NCI-H82 treated with DMSO at 0.1 percent for 48 hours (cell line): ENCODE data around the gene COL4A2.

Source experiments
- DNase-seq: peaks from one replicate; lab custom pipeline; 2025; ENCODE audit not compliant: unreplicated experiment; lab: John Stamatoyannopoulos, UW

Gene COL4A2

DNA sequence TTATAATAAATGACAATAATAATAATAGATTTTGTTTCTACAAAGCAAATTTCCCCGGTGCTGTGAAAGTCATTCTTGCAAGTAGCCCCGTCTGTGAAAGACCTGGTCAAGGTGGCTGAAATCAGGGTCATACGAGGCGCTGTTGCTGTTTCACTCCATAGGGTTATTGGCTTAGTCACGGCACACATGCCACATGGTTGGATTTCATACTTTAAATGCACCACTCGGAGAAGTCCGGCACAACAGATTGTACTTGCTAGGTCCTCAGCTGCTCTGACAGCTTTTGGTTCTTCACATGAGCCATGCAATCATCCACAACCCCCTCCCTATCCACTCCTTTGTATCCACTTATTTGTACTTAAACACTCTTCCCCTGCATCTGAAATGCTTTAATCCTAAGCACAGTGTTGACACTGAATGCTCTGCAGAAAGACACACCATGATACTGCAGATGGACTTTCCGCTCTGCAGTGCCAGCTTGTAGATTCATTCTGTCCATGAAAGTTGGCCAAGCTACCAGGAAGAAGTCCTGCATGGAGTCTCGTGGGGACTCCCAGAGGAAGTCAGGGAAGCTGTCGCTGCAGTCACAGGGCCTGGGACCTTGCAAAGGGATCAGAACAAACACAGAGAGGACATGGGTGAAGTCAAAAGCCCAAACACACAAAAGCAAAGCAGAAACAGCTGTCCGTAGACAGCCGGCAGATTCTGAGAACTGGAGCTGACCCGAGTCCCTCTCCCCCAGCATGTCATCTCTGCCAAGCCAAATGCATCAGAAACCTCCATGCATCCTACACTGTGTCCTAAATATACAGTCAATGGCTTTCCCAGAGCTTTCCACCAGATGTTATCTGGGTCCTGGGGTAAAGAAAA lies 124.6 kb downstream of the COL4A2 start:
- DNase-seq: no peak

GRCh38 chr13:110432522-110432921 lies 125.4 kb downstream of the COL4A2 start:
- no peak for DNase-seq

GRCh38 chr13:110433014-110433413 lies 125.9 kb downstream of the COL4A2 start:
- DNase-seq: no peak

DNA sequence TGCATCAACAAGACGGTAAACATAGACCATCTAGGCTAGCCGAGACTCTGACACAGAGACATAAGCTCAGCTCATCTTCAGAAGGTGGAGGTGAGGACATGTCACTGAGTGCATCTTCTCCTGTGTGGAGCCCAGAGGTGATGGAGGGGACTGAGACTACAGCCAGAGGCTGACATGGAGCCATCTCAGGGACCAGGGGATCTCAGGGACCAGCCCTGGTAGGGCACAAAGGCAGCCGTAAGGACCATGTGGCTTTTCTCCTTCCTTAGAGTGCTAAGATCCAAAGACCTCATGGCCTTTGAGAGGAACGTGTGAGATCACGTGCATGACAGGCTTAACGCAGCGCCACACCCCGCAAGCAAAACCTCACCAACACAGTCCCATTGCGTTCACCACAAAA lies 127.5 kb downstream of the COL4A2 start:
- DNase-seq: no peak

GRCh38 chr13:110435331-110435730 lies 128.2 kb downstream of the COL4A2 start:
- no peak for DNase-seq

DNA sequence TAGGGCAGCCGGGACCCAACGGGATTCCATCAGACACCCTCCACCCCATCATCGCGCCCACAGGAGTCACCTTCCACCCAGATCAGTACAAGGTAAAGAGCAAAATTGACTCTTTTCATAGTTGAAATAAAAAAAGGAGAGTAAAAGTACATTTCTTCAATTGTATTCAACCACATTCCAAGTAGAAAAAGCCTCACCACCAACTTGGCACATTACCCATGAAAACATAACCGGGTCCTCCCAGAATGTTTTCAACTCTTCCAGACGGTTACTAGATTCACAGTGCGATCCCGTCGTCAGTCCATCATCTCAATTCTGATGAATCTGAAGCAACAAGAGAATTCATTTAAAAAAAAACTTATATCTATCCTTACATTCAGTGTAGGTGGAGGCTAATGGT lies 129.2 kb downstream of the COL4A2 start:
- no peak for DNase-seq

GRCh38 chr13:110436786-110437370 lies 129.8 kb downstream of the COL4A2 start:
- DNase-seq: no peak

GRCh38 chr13:110438211-110438610 lies 131.1 kb downstream of the COL4A2 start:
- DNase-seq: no peak

GRCh38 chr13:110438776-110439175 lies 131.7 kb downstream of the COL4A2 start:
- DNase-seq: no peak

- DNase-seq: no peak
Measured at GRCh38 chr13:110440946-110441731, 134.1 kb downstream of the COL4A2 start.

DNA sequence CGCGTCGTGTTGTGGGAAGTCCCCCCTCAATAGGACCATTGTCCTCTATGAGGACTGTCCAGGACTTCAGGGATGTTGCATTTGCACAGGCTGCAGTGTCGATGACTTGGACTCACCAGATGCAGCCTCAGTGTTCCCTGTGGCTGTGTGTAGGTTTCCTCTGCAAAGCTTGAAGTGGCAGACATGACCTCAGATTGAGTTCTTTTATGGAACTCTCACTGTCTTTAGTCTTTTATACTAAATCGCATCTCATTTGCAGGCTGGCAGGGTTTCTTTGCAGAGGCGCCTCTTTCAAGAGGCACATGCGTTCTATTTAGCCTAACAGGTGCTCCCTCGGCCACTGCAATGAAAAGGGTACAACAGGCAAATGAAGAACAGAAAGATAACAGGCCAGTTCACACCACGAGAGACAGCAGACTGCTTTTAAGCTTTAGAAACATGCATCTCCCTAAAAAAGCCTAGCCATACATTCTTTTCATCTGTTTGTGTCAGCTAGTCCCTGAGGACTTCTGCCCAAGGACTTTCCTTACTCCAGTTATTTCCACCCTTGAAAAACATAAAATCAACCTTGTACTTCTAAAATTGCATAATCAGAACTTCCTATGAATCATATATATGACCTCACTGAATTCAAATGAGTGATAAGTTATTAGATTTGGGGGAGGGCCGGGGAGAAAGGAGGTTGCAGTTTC lies 136.0 kb downstream of the COL4A2 start:
- no peak for DNase-seq

DNA sequence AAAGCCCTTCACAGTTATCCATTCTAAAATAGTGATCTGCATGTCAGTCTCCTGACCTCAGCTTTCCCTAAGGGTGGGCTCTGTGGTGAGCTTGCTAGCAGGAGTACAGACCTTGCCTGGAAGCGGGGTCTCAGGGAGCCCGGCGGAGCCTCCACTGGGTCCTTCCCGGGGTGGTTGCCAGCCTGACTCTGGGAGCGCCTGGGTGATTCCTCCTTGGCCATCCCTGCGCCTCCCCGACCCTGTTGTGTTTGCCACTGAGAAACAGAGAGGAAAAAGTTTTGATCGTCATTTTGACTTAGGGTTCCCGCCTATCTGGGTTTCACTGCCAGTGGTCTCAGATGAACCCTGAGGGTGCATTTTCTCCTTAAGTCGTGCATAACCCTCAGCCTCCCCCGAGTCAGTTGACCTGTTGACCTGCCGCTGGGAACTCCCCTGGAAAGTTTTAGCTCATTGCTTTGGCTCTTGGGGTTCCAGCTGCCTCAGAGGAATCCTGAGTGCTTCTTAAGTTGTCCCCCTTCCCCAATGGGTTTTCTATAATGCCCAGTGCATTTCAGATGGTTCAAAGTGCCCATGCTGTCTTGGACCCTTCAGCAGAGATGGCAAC lies 136.6 kb downstream of the COL4A2 start:
- no peak for DNase-seq

DNA sequence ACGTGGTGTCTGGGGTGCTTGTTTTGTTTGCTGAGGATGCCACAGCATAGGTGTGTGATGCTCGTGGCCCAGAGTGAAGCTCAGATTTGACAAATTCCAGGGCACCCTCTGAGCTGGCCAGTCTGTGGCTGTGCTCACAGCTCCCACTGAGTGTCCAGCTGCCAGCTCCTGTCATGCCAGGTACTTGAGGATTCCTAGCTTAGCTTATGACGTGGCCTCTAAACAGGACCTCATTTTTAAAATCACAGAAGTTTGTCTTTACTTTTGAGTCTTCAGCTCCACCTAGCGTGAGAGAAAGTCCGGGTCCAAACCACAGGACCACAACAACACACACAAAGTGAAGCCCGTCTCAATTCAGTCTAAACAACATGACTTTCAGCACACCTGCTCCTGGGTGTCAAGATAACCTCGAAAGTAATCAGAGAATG lies 137.2 kb downstream of the COL4A2 start:
- no peak for DNase-seq

DNA sequence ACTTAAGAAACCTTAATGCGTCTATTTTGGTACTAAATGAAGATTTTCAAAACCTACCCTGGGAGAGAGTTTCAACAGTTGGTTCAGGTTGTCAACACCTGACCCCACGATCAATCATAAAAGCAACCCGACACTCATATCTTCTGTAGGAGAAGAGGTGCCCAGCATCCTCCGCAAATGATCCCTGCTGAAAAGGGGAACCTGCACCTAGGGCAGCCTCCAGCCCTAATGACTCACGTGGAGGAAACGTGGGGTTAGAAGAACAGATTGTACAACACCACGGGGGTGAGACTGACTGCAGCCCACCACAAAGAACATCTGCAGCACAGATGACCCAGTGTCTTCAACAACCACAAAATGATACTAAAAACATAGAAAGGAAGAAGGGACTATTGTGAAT lies 138.1 kb downstream of the COL4A2 start:
- no peak for DNase-seq

GRCh38 chr13:110445722-110446574 lies 138.9 kb downstream of the COL4A2 start:
- DNase-seq: no peak

DNA sequence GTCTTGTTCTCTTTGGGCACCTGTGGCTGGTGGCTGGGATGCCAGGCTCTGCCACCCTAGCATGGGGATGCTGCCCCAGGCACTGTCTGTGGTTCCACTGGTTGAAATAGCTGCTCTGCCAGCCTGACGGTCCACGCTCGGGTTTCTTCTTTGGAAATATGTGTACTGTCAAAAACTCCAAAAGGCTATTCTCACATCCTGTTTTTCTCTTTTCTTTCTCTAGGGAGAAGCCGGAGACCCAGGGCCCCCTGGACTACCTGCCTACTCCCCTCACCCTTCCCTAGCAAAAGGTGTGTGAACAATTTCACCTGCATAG lies 139.4 kb downstream of the COL4A2 start:
- no peak for DNase-seq

GRCh38 chr13:110447058-110447511 lies 140.0 kb downstream of the COL4A2 start:
- DNase-seq: no peak

- DNase-seq: no peak
Measured at GRCh38 chr13:110447801-110448200, 140.7 kb downstream of the COL4A2 start.

DNA sequence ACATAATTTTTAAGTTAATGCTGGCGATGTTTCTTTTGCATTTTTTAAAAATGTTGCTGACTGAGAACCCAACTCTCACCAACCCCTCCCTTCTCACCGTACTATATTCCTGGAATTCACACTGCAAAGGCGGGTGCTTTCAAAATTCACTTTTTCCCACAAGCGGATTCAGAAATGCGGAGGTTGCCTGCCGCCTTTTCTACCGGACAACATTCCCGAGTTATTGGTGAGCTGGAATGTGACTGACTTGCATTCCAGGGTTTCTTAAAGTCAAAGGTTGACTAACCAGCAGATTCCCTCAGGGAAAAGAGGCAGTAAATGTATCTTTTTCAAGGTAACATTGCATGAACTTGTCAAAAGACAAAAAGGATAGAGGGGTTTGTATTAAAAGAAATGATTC lies 141.1 kb downstream of the COL4A2 start:
- DNase-seq: no peak

- DNase-seq: no peak
Measured at GRCh38 chr13:110448677-110449076, 141.6 kb downstream of the COL4A2 start.
